ENCODE results near the gene TIGD1.
A peak's percentile ranks its signal among the peaks of the same experiment; 100 is the strongest.

TIGD1 gene

GRCh38 chr2:232508251-232508650 lies 42.1 kb downstream of the TIGD1 start:
- H3K9me3 ChIP-seq (ENCODE audit: control insufficient read depth in 2 of 2, low read length in 2 of 2): no peaks in the 10 kb centered on the region
- no peaks in the 10 kb centered on the region for H3K36me3 ChIP-seq (ENCODE audit: control insufficient read depth in 2 of 2, insufficient read depth in 2 of 2, low read length in 2 of 2)
- H3K4me1 ChIP-seq (ENCODE audit: control insufficient read depth, insufficient read depth, low read length): peaks cover 5% of the 10 kb centered on the region
- H3K27me3 ChIP-seq (ENCODE audit: control insufficient read depth in 1 of 2, insufficient read depth in 2 of 2, low read length in 2 of 2): peaks cover 8 to 10% of the 10 kb centered on the region in 2 donors
- no peak overlapping the region for H3K9ac ChIP-seq (ENCODE audit: low read length in 2 of 2)
- no peak overlapping the region for H3K4me3 ChIP-seq (ENCODE audit: low read length in 2 of 2)
- no peak overlapping the region for H3K27ac ChIP-seq (ENCODE audit: low read length)

GRCh38 chr2:232506709-232507108 lies 43.6 kb downstream of the TIGD1 start:
- H3K9me3 ChIP-seq (ENCODE audit: control insufficient read depth in 2 of 2, low read length in 2 of 2): no peaks in the 10 kb centered on the region
- H3K9ac ChIP-seq (ENCODE audit: low read length in 2 of 2): no peak overlapping the region
- H3K4me1 ChIP-seq (ENCODE audit: control insufficient read depth, insufficient read depth, low read length): peaks cover 12% of the 10 kb centered on the region
- peaks cover 0 to 14% of the 10 kb centered on the region in 2 donors for H3K27me3 ChIP-seq (ENCODE audit: control insufficient read depth in 1 of 2, insufficient read depth in 2 of 2, low read length in 2 of 2)
- no peak overlapping the region for H3K4me3 ChIP-seq (ENCODE audit: low read length in 2 of 2)
- H3K36me3 ChIP-seq (ENCODE audit: control insufficient read depth in 2 of 2, insufficient read depth in 2 of 2, low read length in 2 of 2): no peaks in the 10 kb centered on the region
- H3K27ac ChIP-seq (ENCODE audit: low read length): no peak overlapping the region

- Histone ChIP-seq H3K9ac (ENCODE audit: low read length in 2 of 2) (no peak overlapping the region), H3K9me3 (ENCODE audit: control insufficient read depth in 2 of 2, low read length in 2 of 2) (no peaks in the 10 kb centered on the region), H3K4me1 (ENCODE audit: control insufficient read depth, insufficient read depth, low read length) (peaks cover 12% of the 10 kb centered on the region), H3K27ac (ENCODE audit: low read length) (no peak overlapping the region), H3K27me3 (ENCODE audit: control insufficient read depth in 1 of 2, insufficient read depth in 2 of 2, low read length in 2 of 2) (peaks cover 0 to 14% of the 10 kb centered on the region in 2 donors), H3K36me3 (ENCODE audit: control insufficient read depth in 2 of 2, insufficient read depth in 2 of 2, low read length in 2 of 2) (no peaks in the 10 kb centered on the region), H3K4me3 (ENCODE audit: low read length in 2 of 2) (no peak overlapping the region)
Measured at GRCh38 chr2:232505856-232506255, 44.5 kb downstream of the TIGD1 start.

GRCh38 chr2:232504438-232504837 lies 45.9 kb downstream of the TIGD1 start:
- H3K27me3 ChIP-seq (ENCODE audit: control insufficient read depth in 1 of 2, insufficient read depth in 2 of 2, low read length in 2 of 2): peaks cover 0 to 14% of the 10 kb centered on the region in 2 donors
- H3K9me3 ChIP-seq (ENCODE audit: control insufficient read depth in 2 of 2, low read length in 2 of 2): no peaks in the 10 kb centered on the region
- peaks cover 12% of the 10 kb centered on the region for H3K4me1 ChIP-seq (ENCODE audit: control insufficient read depth, insufficient read depth, low read length)
- no peaks in the 10 kb centered on the region for H3K36me3 ChIP-seq (ENCODE audit: control insufficient read depth in 2 of 2, insufficient read depth in 2 of 2, low read length in 2 of 2)
- no peak overlapping the region for H3K9ac ChIP-seq (ENCODE audit: low read length in 2 of 2)
- no peak overlapping the region for H3K4me3 ChIP-seq (ENCODE audit: low read length in 2 of 2)
- H3K27ac ChIP-seq (ENCODE audit: low read length): no peak overlapping the region

- Histone ChIP-seq H3K4me3 (ENCODE audit: low read length in 2 of 2) (peak overlapping the region; percentile 50 to 73), H3K36me3 (ENCODE audit: control insufficient read depth in 2 of 2, insufficient read depth in 2 of 2, low read length in 2 of 2) (no peaks in the 10 kb centered on the region), H3K27me3 (ENCODE audit: control insufficient read depth in 1 of 2, insufficient read depth in 2 of 2, low read length in 2 of 2) (peaks cover 0 to 14% of the 10 kb centered on the region in 2 donors), H3K27ac (ENCODE audit: low read length) (no peak overlapping the region), H3K9ac (ENCODE audit: low read length in 2 of 2) (peak overlapping the region; percentile 46 to 71), H3K4me1 (ENCODE audit: control insufficient read depth, insufficient read depth, low read length) (peaks cover 12% of the 10 kb centered on the region), H3K9me3 (ENCODE audit: control insufficient read depth in 2 of 2, low read length in 2 of 2) (no peaks in the 10 kb centered on the region)
Measured at GRCh38 chr2:232503809-232504323, 46.5 kb downstream of the TIGD1 start.

- no peaks in the 10 kb centered on the region for H3K9me3 ChIP-seq (ENCODE audit: control insufficient read depth in 2 of 2, low read length in 2 of 2)
- peaks cover 0 to 14% of the 10 kb centered on the region in 2 donors for H3K27me3 ChIP-seq (ENCODE audit: control insufficient read depth in 1 of 2, insufficient read depth in 2 of 2, low read length in 2 of 2)
- H3K4me3 ChIP-seq (ENCODE audit: low read length in 2 of 2): peak overlapping the region; percentile 50 to 73
- no peak overlapping the region for H3K27ac ChIP-seq (ENCODE audit: low read length)
- peaks cover 12% of the 10 kb centered on the region for H3K4me1 ChIP-seq (ENCODE audit: control insufficient read depth, insufficient read depth, low read length)
- H3K36me3 ChIP-seq (ENCODE audit: control insufficient read depth in 2 of 2, insufficient read depth in 2 of 2, low read length in 2 of 2): no peaks in the 10 kb centered on the region
- H3K9ac ChIP-seq (ENCODE audit: low read length in 2 of 2): peak overlapping the region; percentile 46 to 71
Measured at GRCh38 chr2:232502911-232503808, 47.2 kb downstream of the TIGD1 start.

- Histone ChIP-seq H3K4me1 (ENCODE audit: control insufficient read depth, insufficient read depth, low read length) (peaks cover 12% of the 10 kb centered on the region), H3K9me3 (ENCODE audit: control insufficient read depth in 2 of 2, low read length in 2 of 2) (no peaks in the 10 kb centered on the region), H3K27me3 (ENCODE audit: control insufficient read depth in 1 of 2, insufficient read depth in 2 of 2, low read length in 2 of 2) (peaks cover 0 to 19% of the 10 kb centered on the region in 2 donors), H3K36me3 (ENCODE audit: control insufficient read depth in 2 of 2, insufficient read depth in 2 of 2, low read length in 2 of 2) (no peaks in the 10 kb centered on the region), H3K9ac (ENCODE audit: low read length in 2 of 2) (peak overlapping the region in 1 of 2 donors; percentile 33), H3K27ac (ENCODE audit: low read length) (no peak overlapping the region), H3K4me3 (ENCODE audit: low read length in 2 of 2) (peak overlapping the region; percentile 59 to 73)
Measured at GRCh38 chr2:232502511-232502910, 47.8 kb downstream of the TIGD1 start.

- Histone ChIP-seq H3K9ac (ENCODE audit: low read length in 2 of 2) (no peak overlapping the region), H3K27me3 (ENCODE audit: control insufficient read depth in 1 of 2, insufficient read depth in 2 of 2, low read length in 2 of 2) (peaks cover 0 to 19% of the 10 kb centered on the region in 2 donors), H3K36me3 (ENCODE audit: control insufficient read depth in 2 of 2, insufficient read depth in 2 of 2, low read length in 2 of 2) (no peaks in the 10 kb centered on the region), H3K4me1 (ENCODE audit: control insufficient read depth, insufficient read depth, low read length) (peaks cover 12% of the 10 kb centered on the region), H3K4me3 (ENCODE audit: low read length in 2 of 2) (no peak overlapping the region), H3K9me3 (ENCODE audit: control insufficient read depth in 2 of 2, low read length in 2 of 2) (no peaks in the 10 kb centered on the region), H3K27ac (ENCODE audit: low read length) (no peak overlapping the region)
Measured at GRCh38 chr2:232501794-232502390, 48.5 kb downstream of the TIGD1 start.

GRCh38 chr2:232501331-232501771 lies 49.0 kb downstream of the TIGD1 start:
- Histone ChIP-seq H3K4me3 (ENCODE audit: low read length in 2 of 2) (no peak overlapping the region), H3K27ac (ENCODE audit: low read length) (no peak overlapping the region), H3K36me3 (ENCODE audit: control insufficient read depth in 2 of 2, insufficient read depth in 2 of 2, low read length in 2 of 2) (no peaks in the 10 kb centered on the region), H3K27me3 (ENCODE audit: control insufficient read depth in 1 of 2, insufficient read depth in 2 of 2, low read length in 2 of 2) (peaks cover 0 to 19% of the 10 kb centered on the region in 2 donors), H3K9me3 (ENCODE audit: control insufficient read depth in 2 of 2, low read length in 2 of 2) (no peaks in the 10 kb centered on the region), H3K9ac (ENCODE audit: low read length in 2 of 2) (no peak overlapping the region), H3K4me1 (ENCODE audit: control insufficient read depth, insufficient read depth, low read length) (peaks cover 12% of the 10 kb centered on the region)

GRCh38 chr2:232498452-232498851 lies 51.9 kb downstream of the TIGD1 start:
- Histone ChIP-seq H3K4me1 (ENCODE audit: control insufficient read depth, insufficient read depth, low read length) (peaks cover 8% of the 10 kb centered on the region), H3K36me3 (ENCODE audit: control insufficient read depth in 2 of 2, insufficient read depth in 2 of 2, low read length in 2 of 2) (no peaks in the 10 kb centered on the region), H3K9me3 (ENCODE audit: control insufficient read depth in 2 of 2, low read length in 2 of 2) (no peaks in the 10 kb centered on the region), H3K27ac (ENCODE audit: low read length) (no peak overlapping the region), H3K27me3 (ENCODE audit: control insufficient read depth in 1 of 2, insufficient read depth in 2 of 2, low read length in 2 of 2) (peaks cover 0 to 11% of the 10 kb centered on the region in 2 donors), H3K9ac (ENCODE audit: low read length in 2 of 2) (no peak overlapping the region), H3K4me3 (ENCODE audit: low read length in 2 of 2) (no peak overlapping the region)

All from stomach smooth muscle (tissue), 2 donors.